Measurements from ENCODE around the gene RPS29. TPM values are rescaled to one million over a fixed set of nuclear protein-coding genes. Genes with fewer than 3 reads are reported as not detected.

The RPS29 gene
- total and polyA plus RNA-seq, 2 of the 13 experiments (the other 11 are each of a cell fraction or from before 2014, with no cell fraction given) = 4,303 to 8,215 TPM

DNA sequence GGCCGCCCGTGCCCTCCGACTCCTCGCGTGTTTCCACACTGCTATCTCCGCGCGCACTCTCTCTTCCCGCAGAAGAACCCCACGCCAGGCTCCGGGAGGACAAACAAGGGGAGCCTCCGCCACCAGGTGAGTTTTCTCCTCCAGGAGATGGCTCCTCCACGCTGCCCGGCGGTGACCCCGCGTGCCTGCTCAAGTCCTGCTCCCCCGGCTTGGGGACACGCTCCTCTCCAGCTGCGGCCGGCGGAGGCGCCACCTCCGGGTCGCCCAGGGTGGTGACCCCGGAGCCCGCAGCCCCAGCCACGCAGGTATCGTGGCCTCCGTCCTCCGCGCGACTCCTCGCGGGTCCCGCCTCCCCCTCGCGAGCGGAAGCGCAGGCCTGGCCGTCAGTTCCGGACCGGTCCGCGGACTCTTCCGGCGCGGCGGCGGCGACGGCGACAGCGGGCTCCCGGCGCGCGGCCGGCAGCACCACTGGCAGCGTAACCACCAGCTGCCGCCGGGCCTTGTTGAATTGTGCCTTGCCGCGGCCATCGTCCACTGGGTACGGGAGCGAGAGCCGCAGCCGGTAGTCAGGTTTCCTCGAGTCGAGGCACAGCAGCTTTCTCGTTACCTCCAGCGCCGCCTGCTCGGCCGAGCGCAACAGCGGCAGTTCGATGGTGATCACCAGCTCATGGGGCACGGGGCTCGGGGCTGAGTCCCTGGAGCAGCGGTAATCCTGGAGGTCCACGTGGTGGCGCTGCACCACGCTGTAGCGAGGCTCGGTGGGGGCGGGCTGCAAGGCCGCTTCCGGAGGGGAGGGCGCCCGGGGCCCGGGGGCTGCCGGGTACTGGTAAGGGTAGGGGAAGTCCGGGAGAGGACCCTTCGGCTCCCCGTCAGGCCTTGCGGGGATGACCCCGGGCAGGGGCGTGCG lies 47.7 kb upstream of the RPS29 start (continued):
- TF ChIP-seq, protein P1, sequence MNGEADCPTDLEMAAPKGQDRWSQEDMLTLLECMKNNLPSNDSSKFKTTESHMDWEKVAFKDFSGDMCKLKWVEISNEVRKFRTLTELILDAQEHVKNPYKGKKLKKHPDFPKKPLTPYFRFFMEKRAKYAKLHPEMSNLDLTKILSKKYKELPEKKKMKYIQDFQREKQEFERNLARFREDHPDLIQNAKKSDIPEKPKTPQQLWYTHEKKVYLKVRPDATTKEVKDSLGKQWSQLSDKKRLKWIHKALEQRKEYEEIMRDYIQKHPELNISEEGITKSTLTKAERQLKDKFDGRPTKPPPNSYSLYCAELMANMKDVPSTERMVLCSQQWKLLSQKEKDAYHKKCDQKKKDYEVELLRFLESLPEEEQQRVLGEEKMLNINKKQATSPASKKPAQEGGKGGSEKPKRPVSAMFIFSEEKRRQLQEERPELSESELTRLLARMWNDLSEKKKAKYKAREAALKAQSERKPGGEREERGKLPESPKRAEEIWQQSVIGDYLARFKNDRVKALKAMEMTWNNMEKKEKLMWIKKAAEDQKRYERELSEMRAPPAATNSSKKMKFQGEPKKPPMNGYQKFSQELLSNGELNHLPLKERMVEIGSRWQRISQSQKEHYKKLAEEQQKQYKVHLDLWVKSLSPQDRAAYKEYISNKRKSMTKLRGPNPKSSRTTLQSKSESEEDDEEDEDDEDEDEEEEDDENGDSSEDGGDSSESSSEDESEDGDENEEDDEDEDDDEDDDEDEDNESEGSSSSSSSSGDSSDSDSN (CRISPR knock-in tag; IDR thresholded peaks at IDR 0.05) = peak; percentile 96
- TF ChIP-seq, protein P2, sequence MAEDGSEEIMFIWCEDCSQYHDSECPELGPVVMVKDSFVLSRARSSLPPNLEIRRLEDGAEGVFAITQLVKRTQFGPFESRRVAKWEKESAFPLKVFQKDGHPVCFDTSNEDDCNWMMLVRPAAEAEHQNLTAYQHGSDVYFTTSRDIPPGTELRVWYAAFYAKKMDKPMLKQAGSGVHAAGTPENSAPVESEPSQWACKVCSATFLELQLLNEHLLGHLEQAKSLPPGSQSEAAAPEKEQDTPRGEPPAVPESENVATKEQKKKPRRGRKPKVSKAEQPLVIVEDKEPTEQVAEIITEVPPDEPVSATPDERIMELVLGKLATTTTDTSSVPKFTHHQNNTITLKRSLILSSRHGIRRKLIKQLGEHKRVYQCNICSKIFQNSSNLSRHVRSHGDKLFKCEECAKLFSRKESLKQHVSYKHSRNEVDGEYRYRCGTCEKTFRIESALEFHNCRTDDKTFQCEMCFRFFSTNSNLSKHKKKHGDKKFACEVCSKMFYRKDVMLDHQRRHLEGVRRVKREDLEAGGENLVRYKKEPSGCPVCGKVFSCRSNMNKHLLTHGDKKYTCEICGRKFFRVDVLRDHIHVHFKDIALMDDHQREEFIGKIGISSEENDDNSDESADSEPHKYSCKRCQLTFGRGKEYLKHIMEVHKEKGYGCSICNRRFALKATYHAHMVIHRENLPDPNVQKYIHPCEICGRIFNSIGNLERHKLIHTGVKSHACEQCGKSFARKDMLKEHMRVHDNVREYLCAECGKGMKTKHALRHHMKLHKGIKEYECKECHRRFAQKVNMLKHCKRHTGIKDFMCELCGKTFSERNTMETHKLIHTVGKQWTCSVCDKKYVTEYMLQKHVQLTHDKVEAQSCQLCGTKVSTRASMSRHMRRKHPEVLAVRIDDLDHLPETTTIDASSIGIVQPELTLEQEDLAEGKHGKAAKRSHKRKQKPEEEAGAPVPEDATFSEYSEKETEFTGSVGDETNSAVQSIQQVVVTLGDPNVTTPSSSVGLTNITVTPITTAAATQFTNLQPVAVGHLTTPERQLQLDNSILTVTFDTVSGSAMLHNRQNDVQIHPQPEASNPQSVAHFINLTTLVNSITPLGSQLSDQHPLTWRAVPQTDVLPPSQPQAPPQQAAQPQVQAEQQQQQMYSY (CRISPR knock-in tag; IDR thresholded peaks at IDR 0.05) = no peak
- TF ChIP-seq, protein P3, sequence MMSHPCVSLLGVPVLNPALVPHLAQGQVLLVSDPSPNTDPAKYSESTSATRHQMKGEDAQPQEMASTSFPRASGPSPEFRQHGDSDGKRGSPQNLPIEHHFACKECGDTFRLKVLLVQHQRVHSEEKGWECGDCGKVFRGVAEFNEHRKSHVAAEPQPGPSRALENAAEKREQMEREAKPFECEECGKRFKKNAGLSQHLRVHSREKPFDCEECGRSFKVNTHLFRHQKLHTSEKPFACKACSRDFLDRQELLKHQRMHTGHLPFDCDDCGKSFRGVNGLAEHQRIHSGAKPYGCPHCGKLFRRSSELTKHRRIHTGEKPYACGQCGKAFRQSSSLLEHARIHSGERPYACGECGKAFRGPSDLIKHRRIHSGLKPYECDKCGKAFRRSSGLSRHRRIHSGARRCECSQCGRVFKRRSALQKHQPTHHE (CRISPR knock-in tag; IDR thresholded peaks at IDR 0.05; ENCODE audit: borderline replicate concordance) = no peak
- TF ChIP-seq HOXA3 (CRISPR knock-in tag; IDR thresholded peaks at IDR 0.05) (peak; percentile 76), BCL6 (CRISPR knock-in tag; IDR thresholded peaks at IDR 0.05) (peak; percentile 29; the same call in 1 of the 2 replicates), ZC3H4 (CRISPR knock-in tag; IDR thresholded peaks at IDR 0.05; ENCODE audit: borderline replicate concordance) (peak; percentile 22; the same call in 1 of the 2 replicates), ZNF724P (CRISPR knock-in tag; IDR thresholded peaks at IDR 0.05; ENCODE audit: borderline replicate concordance) (no peak; the same call in 1 of the 2 replicates), ZNF678 (CRISPR knock-in tag; IDR thresholded peaks at IDR 0.05) (peak; percentile 74; the same call in 1 of the 2 replicates), GTF3A (CRISPR knock-in tag; conservative IDR thresholded peaks at IDR 0.05) (peak; percentile 90; the same call in 1 of the 2 replicates)
- TF ChIP-seq, protein P4, sequence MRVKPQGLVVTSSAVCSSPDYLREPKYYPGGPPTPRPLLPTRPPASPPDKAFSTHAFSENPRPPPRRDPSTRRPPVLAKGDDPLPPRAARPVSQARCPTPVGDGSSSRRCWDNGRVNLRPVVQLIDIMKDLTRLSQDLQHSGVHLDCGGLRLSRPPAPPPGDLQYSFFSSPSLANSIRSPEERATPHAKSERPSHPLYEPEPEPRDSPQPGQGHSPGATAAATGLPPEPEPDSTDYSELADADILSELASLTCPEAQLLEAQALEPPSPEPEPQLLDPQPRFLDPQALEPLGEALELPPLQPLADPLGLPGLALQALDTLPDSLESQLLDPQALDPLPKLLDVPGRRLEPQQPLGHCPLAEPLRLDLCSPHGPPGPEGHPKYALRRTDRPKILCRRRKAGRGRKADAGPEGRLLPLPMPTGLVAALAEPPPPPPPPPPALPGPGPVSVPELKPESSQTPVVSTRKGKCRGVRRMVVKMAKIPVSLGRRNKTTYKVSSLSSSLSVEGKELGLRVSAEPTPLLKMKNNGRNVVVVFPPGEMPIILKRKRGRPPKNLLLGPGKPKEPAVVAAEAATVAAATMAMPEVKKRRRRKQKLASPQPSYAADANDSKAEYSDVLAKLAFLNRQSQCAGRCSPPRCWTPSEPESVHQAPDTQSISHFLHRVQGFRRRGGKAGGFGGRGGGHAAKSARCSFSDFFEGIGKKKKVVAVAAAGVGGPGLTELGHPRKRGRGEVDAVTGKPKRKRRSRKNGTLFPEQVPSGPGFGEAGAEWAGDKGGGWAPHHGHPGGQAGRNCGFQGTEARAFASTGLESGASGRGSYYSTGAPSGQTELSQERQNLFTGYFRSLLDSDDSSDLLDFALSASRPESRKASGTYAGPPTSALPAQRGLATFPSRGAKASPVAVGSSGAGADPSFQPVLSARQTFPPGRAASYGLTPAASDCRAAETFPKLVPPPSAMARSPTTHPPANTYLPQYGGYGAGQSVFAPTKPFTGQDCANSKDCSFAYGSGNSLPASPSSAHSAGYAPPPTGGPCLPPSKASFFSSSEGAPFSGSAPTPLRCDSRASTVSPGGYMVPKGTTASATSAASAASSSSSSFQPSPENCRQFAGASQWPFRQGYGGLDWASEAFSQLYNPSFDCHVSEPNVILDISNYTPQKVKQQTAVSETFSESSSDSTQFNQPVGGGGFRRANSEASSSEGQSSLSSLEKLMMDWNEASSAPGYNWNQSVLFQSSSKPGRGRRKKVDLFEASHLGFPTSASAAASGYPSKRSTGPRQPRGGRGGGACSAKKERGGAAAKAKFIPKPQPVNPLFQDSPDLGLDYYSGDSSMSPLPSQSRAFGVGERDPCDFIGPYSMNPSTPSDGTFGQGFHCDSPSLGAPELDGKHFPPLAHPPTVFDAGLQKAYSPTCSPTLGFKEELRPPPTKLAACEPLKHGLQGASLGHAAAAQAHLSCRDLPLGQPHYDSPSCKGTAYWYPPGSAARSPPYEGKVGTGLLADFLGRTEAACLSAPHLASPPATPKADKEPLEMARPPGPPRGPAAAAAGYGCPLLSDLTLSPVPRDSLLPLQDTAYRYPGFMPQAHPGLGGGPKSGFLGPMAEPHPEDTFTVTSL (CRISPR knock-in tag; IDR thresholded peaks at IDR 0.05; ENCODE audit: borderline replicate concordance) = peak; percentile 48; the same call in 1 of the 2 replicates
- TF ChIP-seq, protein P5, sequence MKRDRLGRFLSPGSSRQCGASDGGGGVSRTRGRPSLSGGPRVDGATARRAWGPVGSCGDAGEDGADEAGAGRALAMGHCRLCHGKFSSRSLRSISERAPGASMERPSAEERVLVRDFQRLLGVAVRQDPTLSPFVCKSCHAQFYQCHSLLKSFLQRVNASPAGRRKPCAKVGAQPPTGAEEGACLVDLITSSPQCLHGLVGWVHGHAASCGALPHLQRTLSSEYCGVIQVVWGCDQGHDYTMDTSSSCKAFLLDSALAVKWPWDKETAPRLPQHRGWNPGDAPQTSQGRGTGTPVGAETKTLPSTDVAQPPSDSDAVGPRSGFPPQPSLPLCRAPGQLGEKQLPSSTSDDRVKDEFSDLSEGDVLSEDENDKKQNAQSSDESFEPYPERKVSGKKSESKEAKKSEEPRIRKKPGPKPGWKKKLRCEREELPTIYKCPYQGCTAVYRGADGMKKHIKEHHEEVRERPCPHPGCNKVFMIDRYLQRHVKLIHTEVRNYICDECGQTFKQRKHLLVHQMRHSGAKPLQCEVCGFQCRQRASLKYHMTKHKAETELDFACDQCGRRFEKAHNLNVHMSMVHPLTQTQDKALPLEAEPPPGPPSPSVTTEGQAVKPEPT (CRISPR knock-in tag; IDR thresholded peaks at IDR 0.05; ENCODE audit: low read depth) = peak; percentile 45
